ENCODE measurements around the gene IL20.
"Not testable (repeated sequence)": the region's sequence is repeated elsewhere in the genome, so short reads cannot be mapped to it uniquely, and the experiment has no call there.

IL20 gene

DNA sequence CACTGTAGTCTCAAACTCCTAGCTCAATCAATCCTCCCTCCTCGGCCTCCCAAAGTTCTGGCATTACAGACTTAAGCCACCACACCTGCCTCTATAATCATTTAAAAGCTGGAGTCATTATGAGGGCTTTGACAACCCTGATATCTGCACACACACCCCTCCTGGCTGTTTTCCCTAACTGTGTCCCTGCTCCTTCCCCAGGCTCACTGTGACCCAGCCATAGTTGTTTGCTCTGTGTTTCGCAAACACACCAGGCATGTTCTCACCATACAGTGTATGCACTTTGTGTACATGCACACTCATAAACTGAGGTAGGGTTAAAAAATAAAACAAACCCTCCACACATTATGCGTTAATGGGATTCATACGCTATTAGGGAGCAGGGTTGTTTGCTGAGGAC lies 21.8 kb upstream of the IL20 start:
- no peak for DNase-seq (ENCODE audit: low read depth)

- DNase-seq (ENCODE audit: low read depth) = no peak
Observed at GRCh38 chr1:206846487-206846886, 18.9 kb upstream of the IL20 start.

GRCh38 chr1:206847337-206847834 lies 18.0 kb upstream of the IL20 start:
- no peak for DNase-seq (ENCODE audit: low read depth)

- DNase-seq (ENCODE audit: low read depth) = no peak
Observed at GRCh38 chr1:206847946-206848345, 17.5 kb upstream of the IL20 start.

GRCh38 chr1:206850401-206850800 lies 15.0 kb upstream of the IL20 start:
- no peak for DNase-seq (ENCODE audit: low read depth)

DNA sequence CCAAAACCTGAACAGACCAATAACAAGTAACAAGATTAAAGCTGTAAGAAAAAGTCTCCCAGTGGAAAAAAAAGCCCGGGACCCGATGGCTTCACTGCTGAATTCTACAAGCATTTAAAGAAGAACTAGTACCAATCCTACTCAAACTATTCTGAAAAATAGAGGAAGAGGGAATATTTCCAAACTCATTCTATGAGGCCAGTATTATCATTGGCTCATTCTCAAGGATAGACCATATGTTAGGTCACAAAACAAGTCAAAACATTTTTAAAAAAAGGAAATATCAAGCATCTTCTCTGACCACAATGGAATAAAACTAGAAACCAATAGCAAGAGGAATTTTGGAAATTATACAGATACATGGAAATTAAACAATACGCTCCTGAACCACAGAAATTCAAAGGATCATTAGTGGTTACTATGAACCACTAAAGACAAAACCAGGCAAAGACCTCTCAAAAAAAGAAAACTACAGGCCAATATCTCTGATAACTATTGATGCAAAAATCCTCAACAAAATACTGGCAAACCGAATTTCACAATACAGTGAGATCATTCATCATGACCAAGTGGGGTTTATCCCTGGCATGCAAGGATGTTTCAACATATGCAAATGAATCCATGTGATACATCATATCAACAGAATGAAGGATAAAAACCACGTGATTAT lies 13.9 kb upstream of the IL20 start:
- DNase-seq (ENCODE audit: low read depth) = no peak

DNA sequence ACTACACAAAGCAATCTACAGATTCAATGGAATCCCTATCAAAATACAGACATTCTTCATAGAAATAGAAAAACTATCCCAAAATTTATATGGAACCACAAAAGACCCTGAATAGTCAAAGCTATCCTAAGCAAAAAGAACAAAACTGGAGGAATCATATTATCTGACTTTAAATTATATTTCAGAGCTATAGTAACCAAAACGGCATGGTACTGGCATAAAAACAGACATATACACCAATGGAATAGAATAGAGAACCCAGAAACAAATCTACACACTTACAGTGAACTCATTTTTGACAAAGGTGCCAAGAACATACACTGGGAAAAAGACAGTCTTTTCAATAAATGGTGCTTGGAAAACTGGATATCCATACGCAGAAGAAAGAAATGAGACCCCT lies 12.8 kb upstream of the IL20 start:
- not testable (repeated sequence) for DNase-seq (ENCODE audit: low read depth)

DNA sequence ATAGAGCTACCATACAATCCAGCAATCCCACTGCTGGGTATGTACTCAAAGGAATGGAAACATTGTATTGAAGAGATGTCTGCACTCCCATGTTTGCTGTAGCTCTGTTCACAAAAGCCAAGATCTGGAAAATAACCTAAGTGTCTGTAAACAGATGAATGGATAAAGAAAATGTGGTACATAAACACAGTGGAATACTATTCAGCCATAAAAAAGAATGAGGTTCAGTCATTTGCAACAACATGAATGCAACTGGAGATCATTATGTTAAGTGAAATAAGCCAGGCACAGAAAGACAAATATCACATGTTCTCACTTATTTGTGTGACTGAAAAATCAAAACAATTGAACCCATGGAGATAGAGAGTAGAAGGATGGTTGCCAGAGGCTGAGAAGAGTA lies 11.7 kb upstream of the IL20 start:
- not testable (repeated sequence) for DNase-seq (ENCODE audit: low read depth)

GRCh38 chr1:206854401-206855129 lies 10.9 kb upstream of the IL20 start:
- DNase-seq (ENCODE audit: low read depth) = no peak

GRCh38 chr1:206855859-206856258 lies 9.6 kb upstream of the IL20 start:
- no peak for DNase-seq (ENCODE audit: low read depth)

DNA sequence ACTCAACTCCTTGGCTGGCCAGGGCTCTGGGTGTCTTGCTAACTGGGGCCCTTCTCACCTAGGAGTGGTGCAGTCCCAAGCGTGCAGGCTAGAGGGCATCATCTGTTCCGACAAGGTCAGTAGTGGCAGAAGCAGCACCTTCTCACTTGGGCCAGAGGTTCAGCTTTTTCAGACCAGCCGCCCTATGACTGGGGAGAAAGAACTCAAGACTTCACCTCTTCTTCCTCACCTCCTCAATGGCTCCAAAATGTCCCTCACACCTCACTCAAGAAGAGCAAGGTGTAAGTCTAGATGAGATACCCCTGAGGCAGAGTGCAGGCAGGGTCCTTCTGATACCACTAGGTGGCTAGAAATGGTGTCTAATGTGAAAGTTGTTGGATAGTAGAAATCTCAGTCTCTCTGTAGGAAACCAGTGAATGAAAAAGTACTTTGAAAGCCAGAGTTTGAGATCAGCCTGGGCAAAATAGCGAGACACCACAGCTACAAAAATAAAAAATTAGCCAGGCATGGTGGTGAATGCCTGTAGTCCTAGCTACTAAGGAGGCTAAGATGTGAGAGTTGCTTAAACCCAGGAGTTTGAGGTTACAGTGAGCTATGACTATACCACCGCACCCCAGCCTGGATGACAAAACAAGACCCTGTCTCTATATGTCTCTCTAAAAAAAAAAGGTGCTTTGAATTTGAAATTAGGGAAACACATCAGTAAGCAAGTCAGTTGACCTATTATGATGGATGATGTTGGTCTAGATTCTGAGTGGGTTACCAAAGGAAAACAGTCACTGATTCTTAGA lies 8.6 kb upstream of the IL20 start:
- DNase-seq (ENCODE audit: low read depth) = no peak

DNA sequence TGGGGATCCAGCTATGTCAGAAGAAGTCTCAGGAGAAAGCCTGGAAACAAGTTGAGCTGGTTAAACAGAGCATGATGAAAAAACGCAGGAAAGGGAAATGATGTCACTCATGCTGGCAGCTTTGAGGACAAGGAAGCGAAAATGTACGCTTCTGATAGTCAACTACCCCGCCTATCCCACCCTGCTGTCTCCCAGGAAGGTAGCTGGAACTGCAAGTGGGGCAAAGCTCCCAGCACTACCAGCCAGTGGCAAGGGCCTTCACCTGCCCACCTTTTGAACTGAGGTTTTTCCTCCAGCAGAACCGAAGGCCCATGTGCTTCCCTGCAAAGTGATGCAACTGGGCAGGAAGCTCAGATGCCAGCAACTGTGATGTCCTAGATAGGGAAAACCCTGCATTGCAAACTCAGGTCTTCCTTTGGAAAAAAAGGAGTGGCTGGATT lies 6.3 kb upstream of the IL20 start:
- no peak for DNase-seq (ENCODE audit: low read depth)

GRCh38 chr1:206860165-206860564 lies 5.3 kb upstream of the IL20 start:
- no peak for DNase-seq (ENCODE audit: low read depth)

DNA sequence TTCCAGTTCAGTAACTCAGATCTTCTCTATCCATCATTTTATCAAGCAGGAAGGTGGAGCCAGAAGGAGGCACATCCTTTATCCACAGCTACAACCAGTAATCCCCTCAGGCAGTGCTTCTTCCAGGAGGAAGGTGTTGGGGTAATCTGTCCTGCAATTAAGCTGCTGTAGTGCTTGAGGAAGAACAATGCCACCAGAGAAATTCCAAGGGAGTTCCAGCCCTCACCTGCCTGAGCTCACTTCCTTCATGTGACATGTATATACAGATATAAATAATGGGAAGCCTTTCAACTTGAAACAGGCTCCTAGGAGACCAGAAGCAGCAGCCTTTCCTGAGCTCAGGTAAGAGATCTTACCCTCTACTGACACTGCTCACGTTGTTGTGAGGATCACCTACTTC lies 2.2 kb upstream of the IL20 start:
- DNase-seq (ENCODE audit: low read depth) = no peak

DNA sequence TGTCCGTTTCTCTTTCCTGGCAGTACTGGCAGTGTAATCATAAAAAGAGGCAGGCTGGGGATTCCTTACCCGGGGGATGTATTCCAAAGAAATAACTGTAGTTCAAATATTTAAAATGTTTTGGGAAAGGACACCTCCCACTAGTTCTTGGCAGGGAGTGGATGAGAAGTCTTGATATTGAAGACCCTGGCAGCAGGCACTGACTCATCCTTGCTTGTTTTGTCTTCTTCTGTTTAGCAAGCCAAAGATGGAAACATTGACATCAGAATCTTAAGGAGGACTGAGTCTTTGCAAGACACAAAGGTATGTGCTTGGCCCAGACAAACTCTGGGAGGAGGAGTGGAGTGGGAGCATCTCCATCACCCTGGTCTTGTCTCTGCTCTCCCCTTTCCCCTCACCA lies 639 bp downstream of the IL20 start:
- no peak for DNase-seq (ENCODE audit: low read depth)

DNA sequence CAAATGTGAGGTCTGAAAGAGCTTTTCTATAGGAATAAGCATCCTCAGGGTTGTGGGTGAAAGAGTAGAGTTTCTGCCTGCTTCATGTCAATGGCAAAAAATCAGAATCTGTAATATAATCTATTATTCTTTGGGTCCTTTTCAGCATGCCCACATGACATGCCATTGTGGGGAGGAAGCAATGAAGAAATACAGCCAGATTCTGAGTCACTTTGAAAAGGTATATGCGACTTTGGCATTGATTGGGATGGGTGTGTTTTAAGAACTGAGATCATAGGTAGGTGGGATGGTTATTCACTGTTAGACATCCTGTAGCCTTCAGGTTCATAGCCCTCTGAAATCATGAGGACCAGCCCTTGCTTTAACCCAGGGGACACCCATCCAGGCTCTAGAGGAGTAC lies 1.8 kb downstream of the IL20 start:
- DNase-seq (ENCODE audit: low read depth) = no peak

DNA sequence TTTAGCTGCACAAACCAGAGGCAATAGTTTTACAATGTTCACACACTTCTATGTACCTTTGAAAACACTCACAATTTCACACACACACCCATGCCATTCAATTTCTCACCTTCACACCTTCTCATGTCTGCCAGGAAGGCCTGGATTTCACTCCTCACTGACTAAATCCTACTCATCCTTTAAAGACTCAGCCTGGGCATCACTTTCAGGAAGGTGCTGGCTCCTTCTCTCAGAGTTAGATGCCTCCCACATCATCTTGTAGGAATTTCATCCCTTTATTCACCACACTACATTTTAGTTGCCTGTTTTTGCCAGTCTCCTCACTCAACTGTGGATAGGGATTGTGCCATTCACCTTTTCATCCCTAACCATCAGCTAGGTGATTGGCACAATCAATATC lies 2.3 kb downstream of the IL20 start:
- DNase-seq (ENCODE audit: low read depth) = no peak

DNA sequence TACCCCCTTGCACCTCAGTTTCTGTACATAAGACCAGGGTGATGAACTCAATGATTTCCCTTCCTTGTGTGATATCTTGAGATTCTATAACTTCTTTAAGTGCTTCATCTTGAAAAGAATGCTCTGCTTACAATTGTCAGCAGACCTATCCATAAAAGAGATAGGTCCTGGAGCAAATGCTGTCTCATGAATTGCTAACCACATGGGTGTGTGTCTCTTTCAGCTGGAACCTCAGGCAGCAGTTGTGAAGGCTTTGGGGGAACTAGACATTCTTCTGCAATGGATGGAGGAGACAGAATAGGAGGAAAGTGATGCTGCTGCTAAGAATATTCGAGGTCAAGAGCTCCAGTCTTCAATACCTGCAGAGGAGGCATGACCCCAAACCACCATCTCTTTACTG lies 2.8 kb downstream of the IL20 start:
- no peak for DNase-seq (ENCODE audit: low read depth)

DNA sequence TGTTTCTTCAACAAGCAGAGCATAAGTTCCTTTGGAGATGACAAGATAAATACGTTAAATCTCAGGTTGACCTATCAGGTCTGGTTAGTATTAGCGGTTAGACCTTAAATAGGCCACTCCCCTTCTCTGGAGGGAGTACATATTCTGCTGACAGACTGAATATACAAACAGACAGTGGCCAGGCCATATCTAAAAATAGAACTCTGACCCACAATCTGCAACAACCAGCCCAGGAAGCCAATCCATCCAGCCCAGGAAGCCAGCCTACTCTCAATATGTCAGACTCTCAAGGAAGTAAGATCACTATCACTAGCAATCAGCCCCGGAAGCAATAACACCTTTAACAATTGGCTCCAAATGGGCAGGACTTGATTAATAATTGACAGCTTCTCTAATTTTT lies 6.7 kb downstream of the IL20 start:
- no peak for DNase-seq (ENCODE audit: low read depth)

DNA sequence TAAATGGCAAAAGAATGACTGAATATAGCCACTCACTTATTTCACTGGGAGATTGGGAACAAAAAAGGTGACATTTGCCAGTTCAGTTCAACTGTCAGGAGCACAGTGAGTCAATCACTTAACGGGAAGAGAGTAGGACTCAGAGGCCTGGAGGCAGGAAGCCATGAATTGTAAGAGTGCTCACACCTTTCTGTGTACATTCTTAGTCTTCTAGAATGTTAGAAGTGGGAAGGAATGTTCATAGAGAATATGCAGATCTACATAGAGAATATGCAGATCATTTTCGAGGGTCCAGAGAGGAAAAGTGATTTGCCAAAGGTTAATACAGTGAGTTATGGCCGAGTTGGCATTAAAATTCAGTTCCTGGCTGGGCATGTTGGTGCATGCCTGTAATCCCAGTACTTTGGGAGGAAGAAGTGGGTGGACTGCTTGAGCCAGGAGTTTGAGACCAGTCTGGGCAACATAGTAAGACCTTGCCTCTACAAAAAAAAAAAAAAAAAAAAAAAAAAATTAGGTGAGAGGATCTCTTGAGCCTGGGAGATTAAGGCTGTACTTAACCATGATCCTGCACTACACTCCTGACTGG lies 8.3 kb downstream of the IL20 start:
- DNase-seq (ENCODE audit: low read depth) = no peak

DNA sequence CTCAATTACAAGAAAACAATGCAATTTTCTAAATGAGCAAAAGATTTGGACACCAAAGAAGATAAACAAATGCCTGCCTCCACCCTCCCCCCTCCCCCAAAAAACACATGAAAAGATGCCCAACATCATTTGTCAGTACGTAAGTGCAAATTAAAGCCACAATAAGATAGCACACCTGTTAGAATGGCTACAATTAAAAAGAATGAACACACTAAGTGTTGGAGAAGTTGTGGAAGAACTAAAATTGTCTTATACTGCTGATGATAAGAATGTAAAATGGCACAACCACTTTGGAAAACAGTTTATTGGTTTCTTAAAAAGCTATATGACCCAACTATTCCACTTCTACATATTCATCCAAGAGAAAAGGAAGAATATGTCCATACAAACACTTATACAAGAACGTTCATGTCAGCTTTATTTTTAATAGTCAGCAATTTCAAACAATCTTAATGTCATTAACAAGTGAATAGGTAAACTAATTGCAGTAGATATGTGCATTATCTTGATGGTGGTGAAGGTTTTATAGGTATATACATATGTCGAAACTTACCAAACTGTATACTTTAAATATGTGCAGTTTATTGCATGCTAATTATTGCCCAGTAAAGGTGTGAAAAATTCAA lies 10.4 kb downstream of the IL20 start:
- no peak for DNase-seq (ENCODE audit: low read depth)

DNA sequence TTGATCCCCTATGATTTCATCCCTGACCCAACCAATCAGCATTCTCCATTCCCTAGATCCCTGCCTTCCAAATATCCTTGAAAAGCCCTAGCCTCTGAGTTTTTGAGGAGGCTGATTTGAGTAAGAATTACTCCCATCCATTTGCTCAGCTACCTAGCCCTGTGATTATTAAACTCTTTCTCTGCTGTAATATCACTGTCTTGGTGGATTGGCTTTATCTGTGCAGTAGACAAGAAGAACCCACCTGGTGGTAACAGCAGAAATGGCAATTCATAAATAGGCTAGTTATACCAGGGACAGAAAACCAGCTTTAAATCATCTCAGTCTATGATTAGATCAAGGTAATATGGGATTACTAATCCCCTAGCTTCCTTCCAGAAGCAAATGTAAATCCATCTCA lies 13.0 kb downstream of the IL20 start:
- no peak for DNase-seq (ENCODE audit: low read depth)

Measured in activated T-helper 1 cell treated with Interleukin-2 at 50 U/mL for 16 hours (primary cell).